Keratinocyte (primary cell): ENCODE results near the gene BRD3OS. TPM values are rescaled to one million over a fixed set of nuclear protein-coding genes. Genes with fewer than 3 reads are reported as not detected.

Source experiments
- DNase-seq: peaks from one replicate; pipeline ENCODE4 v3.0.0-alpha.2; 2011; ENCODE audit warnings: low read depth, missing footprints, low spot score
- FAIRE-seq: peaks from 2 replicates; lab custom pipeline; 2011; peaks lifted over from hg19 to GRCh38; lab: Jason Lieb, UNC
- H2AFZ ChIP-seq: 2 replicates; pipeline ENCODE4 v1.6.0; 2012; ENCODE audit warnings: low read length, control low read depth, inconsistent platforms; ENCODE audit not compliant: control insufficient read depth
- H3K27ac ChIP-seq: 2 replicates; pipeline ENCODE4 v1.5.1; 2011; ENCODE audit warnings: low read length; ENCODE audit not compliant: control insufficient read depth, insufficient read depth
- H3K27me3 ChIP-seq: 3 replicates; pipeline ENCODE4 v1.6.0; 2011; ENCODE audit warnings: low read length; ENCODE audit not compliant: control insufficient read depth, insufficient read depth; ENCODE audit errors: extremely low read depth
- H3K36me3 ChIP-seq, 2 experiments: 2 replicates in 1 of 2; 3 replicates in 1 of 2; pipeline ENCODE4 v1.5.1; 2011; ENCODE audit warnings: low read length in 2 of 2, mild to moderate bottlenecking in 1 of 2; ENCODE audit not compliant: control insufficient read depth in 2 of 2, insufficient read depth in 2 of 2; ENCODE audit errors: extremely low read depth in 1 of 2
- H3K4me1 ChIP-seq: 3 replicates; pipeline ENCODE4 v1.5.1; 2011; ENCODE audit warnings: low read length; ENCODE audit not compliant: control insufficient read depth, insufficient read depth; ENCODE audit errors: extremely low read depth
- H3K4me2 ChIP-seq: 3 replicates; pipeline ENCODE4 v1.6.0; 2011; ENCODE audit warnings: low read depth, low read length; ENCODE audit not compliant: control insufficient read depth, insufficient read depth; ENCODE audit errors: extremely low read depth
- H3K4me3 ChIP-seq, 3 experiments: fragments of 200-600 bp in 1 of 3; sonication (generic) in 1 of 3; 2 replicates in 2 of 3; 3 replicates in 1 of 3; pipeline ENCODE4 v1.5.1; 2011 to 2016; ENCODE audit warnings: low read length in 3 of 3, mild to moderate bottlenecking in 3 of 3, control low read depth in 2 of 3, inconsistent platforms in 1 of 3, low read depth in 1 of 3, mixed read lengths in 1 of 3, mixed run types in 1 of 3, moderate library complexity in 1 of 3; ENCODE audit not compliant: control insufficient read depth in 2 of 3, insufficient read depth in 2 of 3; ENCODE audit errors: extremely low read depth in 1 of 3
- H3K79me2 ChIP-seq: 2 replicates; pipeline ENCODE4 v1.6.0; 2012; ENCODE audit warnings: low read length; ENCODE audit not compliant: control insufficient read depth, insufficient read depth
- H3K9ac ChIP-seq: 3 replicates; pipeline ENCODE4 v1.6.0; 2011; ENCODE audit warnings: low read length; ENCODE audit not compliant: control insufficient read depth, insufficient read depth; ENCODE audit errors: extremely low read depth
- H3K9me1 ChIP-seq: 3 replicates; pipeline ENCODE4 v1.6.0; 2011; ENCODE audit warnings: low read length; ENCODE audit not compliant: control insufficient read depth, insufficient read depth; ENCODE audit errors: extremely low read depth
- H3K9me3 ChIP-seq: 2 replicates; pipeline ENCODE4 v1.5.1; 2012; ENCODE audit warnings: low read depth, low read length; ENCODE audit not compliant: control insufficient read depth
- H4K20me1 ChIP-seq: 3 replicates; pipeline ENCODE4 v1.6.0; 2011; ENCODE audit warnings: low read length; ENCODE audit not compliant: control insufficient read depth, insufficient read depth; ENCODE audit errors: extremely low read depth
- EZH2 ChIP-seq: IDR thresholded peaks from one replicate; pipeline ENCODE4 v1.6.1; 2012; ENCODE audit warnings: inconsistent platforms, mild to moderate bottlenecking, low read length, moderate library complexity
- dilution Hi-C: fragments of 300-500 bp; cut with MboI; formaldehyde crosslinking; loops from one replicate; pipeline ENCODE4 v1.7.0; 2020; ENCODE audit warnings: low sequenced_read_pairs; ENCODE audit not compliant: extremely low pct_ligation_motif_present
- polyA plus RNA-seq, 5 experiments: library from polyadenylated mRNA; depleted of rRNA in 3 of 5; stranded (reverse) in 3 of 5; stranded (forward) in 1 of 5; unstranded in 1 of 5; fragments of >200 nt; gene quantifications; 1 replicate in 1 of 5; 2 replicates in 3 of 5; 3 replicates in 1 of 5; pipeline versions ENCODE4 v1.2.1 to v1.2.3, GENCODE V29; 2011 to 2012; ENCODE audit warnings: missing spikeins in 2 of 5, low read depth in 1 of 5, low replicate concordance in 1 of 5
- TF ChIP-seq, protein P1 (sequence below), 3 experiments: IDR thresholded peaks in 1 of 3; conservative IDR thresholded peaks in 1 of 3; optimal IDR thresholded peaks in 1 of 3; 2 replicates in 2 of 3; 3 replicates in 1 of 3; pipeline versions ENCODE3 to v1.5.1; 2011; ENCODE audit warnings: low read length in 3 of 3, mild to moderate bottlenecking in 3 of 3, moderate library complexity in 2 of 3, control low read depth in 1 of 3, inconsistent platforms in 1 of 3; ENCODE audit not compliant: insufficient read depth in 2 of 3; ENCODE audit errors: extremely low read depth in 1 of 3

Gene BRD3OS
- polyA plus RNA-seq, 1 donor (not counting 4 experiments of a cell fraction or from before 2014, with no cell fraction given), result 8.5 TPM

DNA sequence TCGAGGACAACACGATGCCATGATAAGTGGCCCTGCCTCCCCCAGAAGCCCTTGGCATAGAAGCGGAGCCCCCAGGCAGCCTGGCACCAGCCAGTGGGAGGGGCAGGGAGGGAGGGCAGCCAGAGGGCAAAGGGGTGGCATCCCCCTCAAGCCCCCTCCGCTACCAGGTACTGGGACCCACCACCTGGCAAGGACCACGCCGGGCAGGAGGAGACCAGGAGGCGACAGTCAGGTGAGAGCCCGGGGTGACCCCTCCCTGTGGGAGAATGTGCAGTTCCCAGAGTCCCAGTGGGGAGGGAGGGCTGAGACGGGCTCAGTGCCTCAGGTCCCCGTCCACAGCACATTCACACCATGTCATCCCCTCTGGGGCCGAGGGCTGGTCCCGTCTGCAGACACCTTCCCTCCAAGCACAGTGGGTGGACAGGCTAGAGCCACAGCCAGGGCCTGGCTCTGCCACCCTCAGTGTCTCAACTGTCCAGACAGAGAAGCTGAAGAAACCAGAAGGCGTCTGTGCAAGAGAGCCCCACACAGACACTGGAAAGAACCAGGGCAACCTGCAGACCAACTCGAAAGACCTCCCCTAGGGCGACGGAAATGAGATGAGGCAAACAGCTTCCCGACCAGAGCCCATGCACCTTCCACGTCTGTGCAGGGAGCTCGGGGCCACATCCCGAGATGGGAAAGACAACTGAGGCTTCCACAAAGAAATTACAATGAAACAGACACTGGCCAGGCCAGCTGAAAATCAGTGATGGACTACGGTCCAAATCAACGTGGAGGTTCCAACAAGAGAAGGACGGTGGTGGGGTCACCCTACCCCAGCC, 31.4 kb downstream of the BRD3OS start:
- peak overlapping the region; percentile 28 for H3K9ac ChIP-seq
- peak overlapping the region; percentile 42 for H3K4me2 ChIP-seq
- TF ChIP-seq EZH2, result no peak
- TF ChIP-seq, protein P1, sequence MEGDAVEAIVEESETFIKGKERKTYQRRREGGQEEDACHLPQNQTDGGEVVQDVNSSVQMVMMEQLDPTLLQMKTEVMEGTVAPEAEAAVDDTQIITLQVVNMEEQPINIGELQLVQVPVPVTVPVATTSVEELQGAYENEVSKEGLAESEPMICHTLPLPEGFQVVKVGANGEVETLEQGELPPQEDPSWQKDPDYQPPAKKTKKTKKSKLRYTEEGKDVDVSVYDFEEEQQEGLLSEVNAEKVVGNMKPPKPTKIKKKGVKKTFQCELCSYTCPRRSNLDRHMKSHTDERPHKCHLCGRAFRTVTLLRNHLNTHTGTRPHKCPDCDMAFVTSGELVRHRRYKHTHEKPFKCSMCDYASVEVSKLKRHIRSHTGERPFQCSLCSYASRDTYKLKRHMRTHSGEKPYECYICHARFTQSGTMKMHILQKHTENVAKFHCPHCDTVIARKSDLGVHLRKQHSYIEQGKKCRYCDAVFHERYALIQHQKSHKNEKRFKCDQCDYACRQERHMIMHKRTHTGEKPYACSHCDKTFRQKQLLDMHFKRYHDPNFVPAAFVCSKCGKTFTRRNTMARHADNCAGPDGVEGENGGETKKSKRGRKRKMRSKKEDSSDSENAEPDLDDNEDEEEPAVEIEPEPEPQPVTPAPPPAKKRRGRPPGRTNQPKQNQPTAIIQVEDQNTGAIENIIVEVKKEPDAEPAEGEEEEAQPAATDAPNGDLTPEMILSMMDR (optimal IDR thresholded peaks at IDR 0.05 in 1 of 3, IDR thresholded peaks at IDR 0.05 in 1 of 3, conservative IDR thresholded peaks at IDR 0.05 in 1 of 3; ENCODE audit: extremely low read depth in 1 of 3, insufficient read depth in 2 of 3, low read length in 3 of 3), result no peak
- H3K27me3 ChIP-seq, result no peaks in the 10 kb centered on the region
- dilution Hi-C loops, result no loop called here
- H3K4me1 ChIP-seq, result peaks cover 47% of the 10 kb centered on the region
- peak overlapping the region; percentile 37 for H3K27ac ChIP-seq
- FAIRE-seq, result no peak
- peaks cover 21% of the 10 kb centered on the region for H4K20me1 ChIP-seq
- no peak overlapping the region for H2AFZ ChIP-seq
- peaks cover 4% of the 10 kb centered on the region in 2 experiments for H3K36me3 ChIP-seq
- DNase-seq, result no peak
- peaks cover 6% of the 10 kb centered on the region for H3K9me1 ChIP-seq
- peaks cover 38% of the 10 kb centered on the region for H3K79me2 ChIP-seq
- no peak overlapping the region for H3K4me3 ChIP-seq
- H3K9me3 ChIP-seq, result no peaks in the 10 kb centered on the region

DNA sequence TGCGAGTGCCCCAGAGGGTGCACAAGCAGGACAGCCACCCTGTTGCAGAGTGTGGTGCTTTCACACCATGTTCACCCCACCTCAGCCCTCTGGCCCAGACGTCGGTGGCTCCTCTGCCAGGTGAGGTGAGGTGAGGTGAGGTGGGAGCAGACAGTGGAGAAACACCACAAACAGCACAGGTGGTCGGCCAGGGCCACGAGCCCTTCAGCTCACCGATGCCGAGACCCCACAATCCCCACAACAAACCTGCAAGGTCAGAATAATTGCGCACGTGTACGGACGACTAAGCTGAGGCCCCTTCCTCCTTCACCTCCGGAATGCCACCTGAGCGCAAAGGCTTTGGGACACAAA, 32.0 kb downstream of the BRD3OS start:
- H3K79me2 ChIP-seq, result peaks cover 42% of the 10 kb centered on the region
- no peak overlapping the region for H3K4me3 ChIP-seq
- peaks cover 47% of the 10 kb centered on the region for H3K4me1 ChIP-seq
- H3K36me3 ChIP-seq, result peaks cover 4% of the 10 kb centered on the region in 2 experiments
- no peak overlapping the region for H3K9ac ChIP-seq
- no peak overlapping the region for H3K27ac ChIP-seq
- no peak overlapping the region for H2AFZ ChIP-seq
- FAIRE-seq (no peak), DNase-seq (no peak)
- H3K9me1 ChIP-seq, result peaks cover 6% of the 10 kb centered on the region
- no peaks in the 10 kb centered on the region for H3K27me3 ChIP-seq
- dilution Hi-C loops, result no loop called here
- H3K9me3 ChIP-seq, result no peaks in the 10 kb centered on the region
- H3K4me2 ChIP-seq, result no peak overlapping the region
- TF ChIP-seq EZH2, result no peak
- TF ChIP-seq, protein P1 (optimal IDR thresholded peaks at IDR 0.05 in 1 of 3, IDR thresholded peaks at IDR 0.05 in 1 of 3, conservative IDR thresholded peaks at IDR 0.05 in 1 of 3; ENCODE audit: extremely low read depth in 1 of 3, insufficient read depth in 2 of 3, low read length in 3 of 3), result no peak
- H4K20me1 ChIP-seq, result peaks cover 26% of the 10 kb centered on the region
